Measurements from ENCODE around the gene VWA5B1. TPM values are rescaled to one million over a fixed set of nuclear protein-coding genes. Genes with fewer than 3 reads are reported as not detected.
"Not testable (repeated sequence)": the region's sequence is repeated elsewhere in the genome, so short reads cannot be mapped to it uniquely, and the experiment has no call there.

VWA5B1 gene
- total RNA-seq, 1 experiment from 2014 or later, result not detected

- in situ Hi-C loops (cut with HindIII; ENCODE audit: low sequenced_read_pairs), result no loop called here
- no peak for DNase-seq (ENCODE audit: low spot score)
Measured at GRCh38 chr1:20279509-20279908, 11.2 kb upstream of the VWA5B1 start.

- in situ Hi-C loops (cut with HindIII; ENCODE audit: low sequenced_read_pairs), result no loop called here
- no peak for DNase-seq (ENCODE audit: low spot score)
Measured at GRCh38 chr1:20280341-20280740, 10.3 kb upstream of the VWA5B1 start.

- DNase-seq (ENCODE audit: low spot score), result no peak
- in situ Hi-C loops (cut with HindIII; ENCODE audit: low sequenced_read_pairs), result no loop called here
Measured at GRCh38 chr1:20280906-20281305, 9.8 kb upstream of the VWA5B1 start.

- no peak for DNase-seq (ENCODE audit: low spot score)
- in situ Hi-C loops (cut with HindIII; ENCODE audit: low sequenced_read_pairs), result no loop called here
Measured at GRCh38 chr1:20281801-20282200, 8.9 kb upstream of the VWA5B1 start.

GRCh38 chr1:20282533-20282932 lies 8.1 kb upstream of the VWA5B1 start:
- in situ Hi-C loops (cut with HindIII; ENCODE audit: low sequenced_read_pairs), result no loop called here
- DNase-seq (ENCODE audit: low spot score), result peak; percentile 58

GRCh38 chr1:20284046-20284445 lies 6.6 kb upstream of the VWA5B1 start:
- in situ Hi-C loops (cut with HindIII; ENCODE audit: low sequenced_read_pairs), result no loop called here
- DNase-seq (ENCODE audit: low spot score), result peak; percentile 61

- no peak for DNase-seq (ENCODE audit: low spot score)
- in situ Hi-C loops (cut with HindIII; ENCODE audit: low sequenced_read_pairs), result no loop called here
Measured at GRCh38 chr1:20284625-20285024, 6.0 kb upstream of the VWA5B1 start.

GRCh38 chr1:20285510-20285909 lies 5.2 kb upstream of the VWA5B1 start:
- in situ Hi-C loops (cut with HindIII; ENCODE audit: low sequenced_read_pairs), result no loop called here

GRCh38 chr1:20287696-20288095 lies 3.0 kb upstream of the VWA5B1 start:
- in situ Hi-C loops (cut with HindIII; ENCODE audit: low sequenced_read_pairs), result not testable (repeated sequence)

More at GRCh38 chr1:20285510-20285909, 5.2 kb upstream of the VWA5B1 start:
- no peak for DNase-seq (ENCODE audit: low spot score)

GRCh38 chr1:20291645-20292084 lies 990 bp downstream of the VWA5B1 start:
- in situ Hi-C loops (cut with HindIII; ENCODE audit: low sequenced_read_pairs), result no loop called here
- no peak for DNase-seq (ENCODE audit: low spot score)

More at GRCh38 chr1:20287696-20288095, 3.0 kb upstream of the VWA5B1 start:
- not testable (repeated sequence) for DNase-seq (ENCODE audit: low spot score)

GRCh38 chr1:20298626-20299025 lies 8.0 kb downstream of the VWA5B1 start:
- in situ Hi-C loops (cut with HindIII; ENCODE audit: low sequenced_read_pairs), result no loop called here
- no peak for DNase-seq (ENCODE audit: low spot score)

GRCh38 chr1:20301463-20302107 lies 10.9 kb downstream of the VWA5B1 start:
- DNase-seq (ENCODE audit: low spot score), result no peak
- in situ Hi-C loops (cut with HindIII; ENCODE audit: low sequenced_read_pairs), result no loop called here

GRCh38 chr1:20302108-20302471 lies 11.4 kb downstream of the VWA5B1 start:
- DNase-seq (ENCODE audit: low spot score), result peak; percentile 59
- in situ Hi-C loops (cut with HindIII; ENCODE audit: low sequenced_read_pairs), result no loop called here

- no peak for DNase-seq (ENCODE audit: low spot score)
- in situ Hi-C loops (cut with HindIII; ENCODE audit: low sequenced_read_pairs), result no loop called here
Measured at GRCh38 chr1:20307026-20307425, 16.4 kb downstream of the VWA5B1 start.

GRCh38 chr1:20308569-20308968 lies 17.9 kb downstream of the VWA5B1 start:
- in situ Hi-C loops (cut with HindIII; ENCODE audit: low sequenced_read_pairs), result no loop called here
- no peak for DNase-seq (ENCODE audit: low spot score)

- in situ Hi-C loops (cut with HindIII; ENCODE audit: low sequenced_read_pairs), result no loop called here
- no peak for DNase-seq (ENCODE audit: low spot score)
Measured at GRCh38 chr1:20311289-20311688, 20.6 kb downstream of the VWA5B1 start.

- DNase-seq (ENCODE audit: low spot score), result no peak
- in situ Hi-C loops (cut with HindIII; ENCODE audit: low sequenced_read_pairs), result no loop called here
Measured at GRCh38 chr1:20312310-20312709, 21.6 kb downstream of the VWA5B1 start.

GRCh38 chr1:20312818-20313217 lies 22.1 kb downstream of the VWA5B1 start:
- DNase-seq (ENCODE audit: low spot score), result no peak
- in situ Hi-C loops (cut with HindIII; ENCODE audit: low sequenced_read_pairs), result no loop called here

GRCh38 chr1:20317471-20317870 lies 26.8 kb downstream of the VWA5B1 start:
- in situ Hi-C loops (cut with HindIII; ENCODE audit: low sequenced_read_pairs), result no loop called here
- no peak for DNase-seq (ENCODE audit: low spot score)

GRCh38 chr1:20318521-20318920 lies 27.8 kb downstream of the VWA5B1 start:
- no peak for DNase-seq (ENCODE audit: low spot score)
- in situ Hi-C loops (cut with HindIII; ENCODE audit: low sequenced_read_pairs), result no loop called here

- DNase-seq (ENCODE audit: low spot score), result no peak
- in situ Hi-C loops (cut with HindIII; ENCODE audit: low sequenced_read_pairs), result no loop called here
Measured at GRCh38 chr1:20318971-20319370, 28.3 kb downstream of the VWA5B1 start.

Measured in G401 (cell line).